ENCODE measurements around the gene KEAP1.

- no peak for TF ChIP-seq EP300 (IDR thresholded peaks at IDR 0.05; ENCODE audit: borderline replicate concordance in 1 of 2, control insufficient read depth in 1 of 2, low read depth in 2 of 2, low read length in 2 of 2)
- TF ChIP-seq ZNF24 (IDR thresholded peaks at IDR 0.05): no peak
- TF ChIP-seq POLR2AphosphoS5 (IDR thresholded peaks at IDR 0.05; ENCODE audit: low read length): no peak
- TF ChIP-seq JUND (IDR thresholded peaks at IDR 0.05; ENCODE audit: low read depth, low read length): no peak
- TF ChIP-seq, protein P1, sequence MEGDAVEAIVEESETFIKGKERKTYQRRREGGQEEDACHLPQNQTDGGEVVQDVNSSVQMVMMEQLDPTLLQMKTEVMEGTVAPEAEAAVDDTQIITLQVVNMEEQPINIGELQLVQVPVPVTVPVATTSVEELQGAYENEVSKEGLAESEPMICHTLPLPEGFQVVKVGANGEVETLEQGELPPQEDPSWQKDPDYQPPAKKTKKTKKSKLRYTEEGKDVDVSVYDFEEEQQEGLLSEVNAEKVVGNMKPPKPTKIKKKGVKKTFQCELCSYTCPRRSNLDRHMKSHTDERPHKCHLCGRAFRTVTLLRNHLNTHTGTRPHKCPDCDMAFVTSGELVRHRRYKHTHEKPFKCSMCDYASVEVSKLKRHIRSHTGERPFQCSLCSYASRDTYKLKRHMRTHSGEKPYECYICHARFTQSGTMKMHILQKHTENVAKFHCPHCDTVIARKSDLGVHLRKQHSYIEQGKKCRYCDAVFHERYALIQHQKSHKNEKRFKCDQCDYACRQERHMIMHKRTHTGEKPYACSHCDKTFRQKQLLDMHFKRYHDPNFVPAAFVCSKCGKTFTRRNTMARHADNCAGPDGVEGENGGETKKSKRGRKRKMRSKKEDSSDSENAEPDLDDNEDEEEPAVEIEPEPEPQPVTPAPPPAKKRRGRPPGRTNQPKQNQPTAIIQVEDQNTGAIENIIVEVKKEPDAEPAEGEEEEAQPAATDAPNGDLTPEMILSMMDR (IDR thresholded peaks at IDR 0.05 in 2 of 3, conservative IDR thresholded peaks at IDR 0.05 in 1 of 3; ENCODE audit: control insufficient read depth in 2 of 3, extremely low read depth in 1 of 3, insufficient read depth in 1 of 3, low read depth in 3 of 3, low read length in 3 of 3): no peak
- TF ChIP-seq POLR2A (IDR thresholded peaks at IDR 0.05; ENCODE audit: low read depth, low read length): no peak
- TF ChIP-seq, protein P2, sequence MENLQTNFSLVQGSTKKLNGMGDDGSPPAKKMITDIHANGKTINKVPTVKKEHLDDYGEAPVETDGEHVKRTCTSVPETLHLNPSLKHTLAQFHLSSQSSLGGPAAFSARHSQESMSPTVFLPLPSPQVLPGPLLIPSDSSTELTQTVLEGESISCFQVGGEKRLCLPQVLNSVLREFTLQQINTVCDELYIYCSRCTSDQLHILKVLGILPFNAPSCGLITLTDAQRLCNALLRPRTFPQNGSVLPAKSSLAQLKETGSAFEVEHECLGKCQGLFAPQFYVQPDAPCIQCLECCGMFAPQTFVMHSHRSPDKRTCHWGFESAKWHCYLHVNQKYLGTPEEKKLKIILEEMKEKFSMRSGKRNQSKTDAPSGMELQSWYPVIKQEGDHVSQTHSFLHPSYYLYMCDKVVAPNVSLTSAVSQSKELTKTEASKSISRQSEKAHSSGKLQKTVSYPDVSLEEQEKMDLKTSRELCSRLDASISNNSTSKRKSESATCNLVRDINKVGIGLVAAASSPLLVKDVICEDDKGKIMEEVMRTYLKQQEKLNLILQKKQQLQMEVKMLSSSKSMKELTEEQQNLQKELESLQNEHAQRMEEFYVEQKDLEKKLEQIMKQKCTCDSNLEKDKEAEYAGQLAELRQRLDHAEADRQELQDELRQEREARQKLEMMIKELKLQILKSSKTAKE (IDR thresholded peaks at IDR 0.05; ENCODE audit: low read depth, poor library complexity, severe bottlenecking): no peak
- no peak for TF ChIP-seq SRF (IDR thresholded peaks at IDR 0.05; ENCODE audit: low read depth in 2 of 2, low read length in 2 of 2)
- TF ChIP-seq PBX3 (IDR thresholded peaks at IDR 0.05; ENCODE audit: insufficient replicate concordance, low read depth, low read length): no peak
Observed at GRCh38 chr19:10450191-10450852, 52.8 kb downstream of the KEAP1 start.

Data from GM12878 (cell line).